Measurements from ENCODE around the gene TEP1. TPM values are rescaled to one million over a fixed set of nuclear protein-coding genes. Genes with fewer than 3 reads are reported as not detected.
A peak's percentile ranks its signal among the peaks of the same experiment; 100 is the strongest.
"Not testable (repeated sequence)": the region's sequence is repeated elsewhere in the genome, so short reads cannot be mapped to it uniquely, and the experiment has no call there.

The TEP1 gene
- total RNA-seq, 2 experiments from 2014 or later = 29.2 to 40.1 TPM

- DNase-seq; H3K9me3 Mint-ChIP-seq (ENCODE audit: low read depth); H3K27me3 Mint-ChIP-seq; intact Hi-C loops (cut with DNase I, micrococcal nuclease); H3K4me3 Mint-ChIP-seq; ATAC-seq; H3K4me1 Mint-ChIP-seq: not testable (repeated sequence)
- Mint-ChIP-seq H3K27ac (peak overlapping the region; percentile 24), H3K36me3 (ENCODE audit: low read depth) (peaks cover 43% of the 10 kb centered on the region)
- ChIA-PET POLR2A (interaction anchor here (0.8 to 1.5 kb wide), 3 partner anchors 8 to 110 kb away, joined by 3 to 5 read pairs (median 3); partner anchors contain the start of genes PARP2 and PIP4P1), CTCF (interaction anchor here (0.6 to 4.6 kb wide), 3 partner anchors 16 to 126 kb away, joined by 3 to 25 read pairs (median 3); no protein-coding TSS in a partner anchor)
Observed at GRCh38 chr14:20452831-20453230, 39.5 kb upstream of the TEP1 start.

- ATAC-seq = no peak
- Mint-ChIP-seq H3K27ac (no peak overlapping the region), H3K4me1 (peaks cover 3% of the 10 kb centered on the region), H3K9me3 (ENCODE audit: low read depth) (no peaks in the 10 kb centered on the region), H3K27me3 (no peaks in the 10 kb centered on the region), H3K4me3 (no peak overlapping the region), H3K36me3 (ENCODE audit: low read depth) (peaks cover 45% of the 10 kb centered on the region)
- DNase-seq = no peak
- POLR2A ChIA-PET = no interaction called here
- CTCF ChIA-PET = no interaction called here
- intact Hi-C loops (cut with DNase I, micrococcal nuclease) = no loop called here
Observed at GRCh38 chr14:20446889-20447288, 33.6 kb upstream of the TEP1 start.

DNA sequence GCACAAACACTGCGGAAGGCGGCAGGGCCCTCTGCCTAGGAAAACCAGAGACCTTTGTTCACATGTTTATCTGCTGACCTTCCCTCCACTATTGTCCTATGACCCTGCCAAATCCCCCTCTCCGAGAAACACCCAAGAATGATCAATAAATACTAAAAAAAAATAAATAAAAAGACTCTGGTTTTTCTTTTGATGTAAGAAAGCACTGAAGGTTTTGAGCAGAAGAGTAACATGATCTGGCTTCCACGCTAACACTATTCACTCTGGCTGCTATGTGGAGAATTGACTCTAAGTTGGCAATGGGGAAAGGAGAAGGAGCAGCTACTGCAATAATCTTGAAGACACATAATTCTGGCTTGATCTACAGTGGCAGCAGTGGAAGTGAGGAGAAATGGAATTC lies 30.3 kb upstream of the TEP1 start:
- H3K27me3 Mint-ChIP-seq; H3K9me3 Mint-ChIP-seq (ENCODE audit: low read depth); DNase-seq; intact Hi-C loops (cut with DNase I, micrococcal nuclease); POLR2A ChIA-PET; ATAC-seq; CTCF ChIA-PET; H3K4me3 Mint-ChIP-seq; H3K27ac Mint-ChIP-seq: not testable (repeated sequence)
- Mint-ChIP-seq H3K36me3 (ENCODE audit: low read depth) (peaks cover 26% of the 10 kb centered on the region), H3K4me1 (peaks cover 21% of the 10 kb centered on the region)

DNA sequence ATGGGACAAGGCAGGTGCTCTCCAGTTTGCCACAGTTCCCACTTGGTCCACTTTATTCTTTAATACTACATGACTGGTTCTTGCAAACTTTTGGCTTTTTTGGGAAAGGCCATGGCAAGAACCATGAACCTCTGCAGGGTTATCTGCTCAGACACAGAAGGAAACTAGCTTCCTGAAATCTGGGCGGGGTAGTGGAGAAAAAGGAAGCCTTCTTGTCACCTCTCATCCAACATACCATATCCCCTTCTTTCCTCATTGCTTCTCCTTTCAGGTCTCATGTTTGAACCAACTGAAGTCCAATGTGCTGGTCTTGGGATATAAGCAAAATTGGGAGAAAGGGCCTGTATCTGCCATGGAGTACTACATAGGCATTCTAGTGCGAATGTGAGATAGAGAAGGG lies 28.2 kb upstream of the TEP1 start:
- CTCF ChIA-PET = interaction anchor here (1.3 kb wide), 1 partner anchor 26 kb away, joined by 3 read pairs; no protein-coding TSS in a partner anchor
- intact Hi-C loops (cut with DNase I, micrococcal nuclease) = no loop called here
- POLR2A ChIA-PET = no interaction called here
- DNase-seq = no peak
- no peaks in the 10 kb centered on the region for H3K27me3 Mint-ChIP-seq
- peak overlapping the region; percentile 66 for H3K27ac Mint-ChIP-seq
- H3K4me1 Mint-ChIP-seq = peaks cover 21% of the 10 kb centered on the region
- H3K4me3 Mint-ChIP-seq = no peak overlapping the region
- H3K36me3 Mint-ChIP-seq (ENCODE audit: low read depth) = peaks cover 8% of the 10 kb centered on the region
- ATAC-seq = no peak
- H3K9me3 Mint-ChIP-seq (ENCODE audit: low read depth) = no peaks in the 10 kb centered on the region

- Mint-ChIP-seq H3K27ac (peak overlapping the region; percentile 66), H3K4me3 (no peak overlapping the region), H3K4me1 (peaks cover 21% of the 10 kb centered on the region), H3K27me3 (no peaks in the 10 kb centered on the region), H3K9me3 (ENCODE audit: low read depth) (no peaks in the 10 kb centered on the region), H3K36me3 (ENCODE audit: low read depth) (peaks cover 8% of the 10 kb centered on the region)
- CTCF ChIA-PET = interaction anchor here (1.3 kb wide), 1 partner anchor 25 kb away, joined by 3 read pairs; no protein-coding TSS in a partner anchor
- intact Hi-C loops (cut with DNase I, micrococcal nuclease) = no loop called here
- peak; percentile 96 for ATAC-seq
- POLR2A ChIA-PET = no interaction called here
- peak; percentile 58 for DNase-seq
Observed at GRCh38 chr14:20440882-20441281, 27.6 kb upstream of the TEP1 start.

DNA sequence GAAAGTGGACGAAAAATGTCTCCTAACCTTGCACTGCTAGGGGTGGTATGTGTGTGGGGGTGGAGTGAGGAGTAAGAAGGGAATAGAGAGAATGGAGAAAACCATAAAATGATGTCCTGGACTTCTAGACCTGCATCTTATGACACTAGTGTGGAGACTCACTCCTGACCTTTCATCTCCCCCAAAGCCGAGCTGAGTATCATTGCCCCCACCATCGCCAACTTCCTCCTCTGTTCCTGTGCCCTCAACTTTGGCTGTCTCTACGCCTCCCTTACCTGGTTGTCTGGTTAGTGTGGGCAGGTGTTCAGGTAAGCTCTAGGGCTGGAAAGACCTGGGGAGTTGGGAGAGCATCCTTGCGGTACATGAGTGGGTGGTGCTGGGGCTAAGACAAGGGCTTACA lies 27.2 kb upstream of the TEP1 start:
- Mint-ChIP-seq H3K4me3 (no peak overlapping the region), H3K9me3 (ENCODE audit: low read depth) (no peaks in the 10 kb centered on the region), H3K36me3 (ENCODE audit: low read depth) (peaks cover 8% of the 10 kb centered on the region), H3K27me3 (no peaks in the 10 kb centered on the region), H3K4me1 (peaks cover 21% of the 10 kb centered on the region), H3K27ac (peak overlapping the region; percentile 66)
- DNase-seq (no peak), ATAC-seq (peak; percentile 14)
- intact Hi-C loops (cut with DNase I, micrococcal nuclease) = no loop called here
- ChIA-PET CTCF (interaction anchor here (1.3 kb wide), 1 partner anchor 25 kb away, joined by 3 read pairs; no protein-coding TSS in a partner anchor), POLR2A (no interaction called here)

- no peaks in the 10 kb centered on the region for H3K9me3 Mint-ChIP-seq (ENCODE audit: low read depth)
- ATAC-seq = no peak
- ChIA-PET CTCF (interaction anchor here (0.6 kb wide), 1 partner anchor 674 kb away, joined by 4 read pairs; no protein-coding TSS in a partner anchor), POLR2A (no interaction called here)
- H3K27me3 Mint-ChIP-seq = no peaks in the 10 kb centered on the region
- H3K4me3 Mint-ChIP-seq = no peak overlapping the region
- H3K36me3 Mint-ChIP-seq (ENCODE audit: low read depth) = peaks cover 8% of the 10 kb centered on the region
- H3K4me1 Mint-ChIP-seq = peaks cover 21% of the 10 kb centered on the region
- no peak overlapping the region for H3K27ac Mint-ChIP-seq
- intact Hi-C loops (cut with DNase I, micrococcal nuclease) = no loop called here
- DNase-seq = no peak
Observed at GRCh38 chr14:20438664-20439063, 25.4 kb upstream of the TEP1 start.

GRCh38 chr14:20436363-20436755 lies 23.1 kb upstream of the TEP1 start:
- POLR2A ChIA-PET = no interaction called here
- Mint-ChIP-seq H3K9me3 (ENCODE audit: low read depth) (no peaks in the 10 kb centered on the region), H3K27me3 (no peaks in the 10 kb centered on the region), H3K4me3 (no peak overlapping the region), H3K36me3 (ENCODE audit: low read depth) (no peaks in the 10 kb centered on the region), H3K27ac (no peak overlapping the region), H3K4me1 (peaks cover 13% of the 10 kb centered on the region)
- intact Hi-C loops (cut with DNase I, micrococcal nuclease) = no loop called here
- ATAC-seq = no peak
- no peak for DNase-seq
- CTCF ChIA-PET = interaction anchor here (0.6 kb wide), 3 partner anchors 17 to 53 kb away, joined by 3 to 4 read pairs (median 3); no protein-coding TSS in a partner anchor

DNA sequence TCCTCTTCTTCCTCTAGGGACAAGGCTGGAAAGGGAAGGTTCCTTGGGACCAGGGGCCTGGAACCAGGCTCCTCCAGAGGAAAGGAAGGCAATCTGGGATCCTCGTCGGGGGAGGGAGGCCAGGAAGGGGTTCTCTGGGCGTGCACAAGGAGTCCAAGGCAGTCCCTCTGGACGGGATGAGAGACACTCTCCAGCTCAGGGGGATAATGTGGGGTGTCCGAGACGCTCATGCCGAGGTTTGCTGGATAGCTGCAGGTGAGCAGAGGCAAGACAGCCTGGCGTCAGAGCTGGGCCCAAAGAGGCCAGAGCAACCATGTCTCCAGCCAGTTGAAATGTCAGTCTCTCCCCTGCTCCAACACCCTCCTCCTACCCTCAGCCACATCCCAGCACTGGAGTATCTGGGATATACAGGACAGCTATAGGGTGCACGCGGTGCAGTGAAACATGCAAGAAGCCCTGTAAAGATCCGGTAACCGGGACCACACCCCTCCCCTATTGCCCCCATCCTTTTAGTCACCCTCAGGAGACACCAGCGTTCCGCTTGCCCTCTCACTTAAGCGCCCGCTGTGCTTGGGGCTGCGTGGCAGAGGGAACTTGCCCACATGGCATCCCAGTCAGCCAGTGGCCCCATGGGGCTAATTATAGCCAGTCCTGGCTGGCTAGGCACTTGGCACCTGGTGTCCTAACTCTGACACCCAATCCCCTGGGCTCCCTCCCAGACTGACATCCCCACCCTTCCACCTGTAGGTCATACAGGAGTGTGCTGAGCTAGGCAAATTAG lies 22.5 kb upstream of the TEP1 start, which contains the start of gene KLHL33:
Gene KLHL33, minus strand, starts transcription at position 585 of the 781 bp plus-strand sequence. Its CDS starts 355 bp downstream, at position 230.
- DNase-seq = no peak
- no peaks in the 10 kb centered on the region for H3K9me3 Mint-ChIP-seq (ENCODE audit: low read depth)
- H3K4me1 Mint-ChIP-seq = peaks cover 7% of the 10 kb centered on the region
- ChIA-PET CTCF (no interaction called here), POLR2A (no interaction called here)
- no peak for ATAC-seq
- no peak within 1 kb of the TSS for H3K4me3 Mint-ChIP-seq
- H3K27me3 Mint-ChIP-seq = no peaks in the 10 kb centered on the region
- no peaks in the 10 kb centered on the region for H3K36me3 Mint-ChIP-seq (ENCODE audit: low read depth)
- H3K27ac Mint-ChIP-seq = no peak within 1 kb of the TSS
- intact Hi-C loops (cut with DNase I, micrococcal nuclease) = no loop called here

- CTCF ChIA-PET = no interaction called here
- no peaks in the 10 kb centered on the region for H3K36me3 Mint-ChIP-seq (ENCODE audit: low read depth)
- no peak overlapping the region for H3K27ac Mint-ChIP-seq
- intact Hi-C loops (cut with DNase I, micrococcal nuclease) = no loop called here
- POLR2A ChIA-PET = no interaction called here
- no peaks in the 10 kb centered on the region for H3K9me3 Mint-ChIP-seq (ENCODE audit: low read depth)
- H3K4me1 Mint-ChIP-seq = peaks cover under 1% of the 10 kb centered on the region
- no peaks in the 10 kb centered on the region for H3K27me3 Mint-ChIP-seq
- ATAC-seq = no peak
- no peak for DNase-seq
- H3K4me3 Mint-ChIP-seq = no peak overlapping the region
Observed at GRCh38 chr14:20434701-20435581, 21.6 kb upstream of the TEP1 start.

DNA sequence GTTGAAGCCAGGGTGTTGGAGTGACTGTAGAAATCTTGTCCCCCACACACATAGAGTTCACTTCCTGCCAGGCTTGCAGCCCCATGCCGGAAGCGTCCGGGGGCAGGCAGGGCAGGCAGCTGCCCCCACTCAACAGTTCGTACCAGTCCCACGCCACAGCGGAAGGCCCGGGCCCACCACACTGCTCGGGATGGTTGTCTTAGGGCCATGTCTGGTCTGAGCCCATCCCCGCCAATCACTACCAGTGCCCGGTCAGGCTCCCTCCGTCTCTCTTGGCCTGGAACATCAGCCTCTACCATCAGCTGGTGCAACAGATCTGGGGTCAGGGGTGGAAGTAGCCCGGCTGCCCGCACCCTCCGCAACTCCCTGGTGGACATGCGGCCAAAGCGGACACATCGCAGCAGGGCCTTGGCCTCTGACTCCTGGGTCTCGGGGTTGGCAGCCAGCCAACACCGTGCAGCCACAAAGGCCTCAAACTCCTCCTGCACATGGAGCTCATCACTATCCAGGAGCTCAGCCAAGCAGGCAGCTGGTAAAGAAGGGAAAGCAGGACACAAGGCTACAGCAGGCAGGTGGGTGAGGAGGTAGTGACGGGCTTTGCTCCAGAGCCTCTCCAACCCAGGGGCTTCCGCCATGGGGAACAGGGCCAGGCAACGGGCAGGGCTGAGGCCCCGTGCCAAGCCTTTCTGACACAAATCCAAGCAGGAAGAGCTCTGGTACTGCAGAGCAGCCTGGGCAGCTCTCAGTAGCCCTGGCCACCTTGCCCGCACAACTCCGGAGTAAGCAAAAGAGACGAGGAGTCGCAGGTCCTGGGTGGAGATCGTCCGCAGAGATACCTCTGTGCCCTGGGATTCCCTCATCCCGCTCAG lies 16.7 kb upstream of the TEP1 start:
- H3K36me3 Mint-ChIP-seq (ENCODE audit: low read depth) = no peaks in the 10 kb centered on the region
- intact Hi-C loops (cut with DNase I, micrococcal nuclease) = no loop called here
- CTCF ChIA-PET = interaction anchor here (3.0 kb wide), 1 partner anchor 15 kb away, joined by 13 read pairs; no protein-coding TSS in a partner anchor
- ATAC-seq = no peak
- peaks cover 28% of the 10 kb centered on the region for H3K4me1 Mint-ChIP-seq
- no peaks in the 10 kb centered on the region for H3K9me3 Mint-ChIP-seq (ENCODE audit: low read depth)
- no peak for DNase-seq
- H3K27me3 Mint-ChIP-seq = no peaks in the 10 kb centered on the region
- no peak overlapping the region for H3K4me3 Mint-ChIP-seq
- H3K27ac Mint-ChIP-seq = peak overlapping the region; percentile 6
- POLR2A ChIA-PET = interaction anchor here (0.6 kb wide), 1 partner anchor 1119 kb away, joined by 3 read pairs; no protein-coding TSS in a partner anchor
